Measurements from ENCODE around the gene CEMP1.
A peak's percentile ranks its signal among the peaks of the same experiment; 100 is the strongest.

Gene CEMP1

DNA sequence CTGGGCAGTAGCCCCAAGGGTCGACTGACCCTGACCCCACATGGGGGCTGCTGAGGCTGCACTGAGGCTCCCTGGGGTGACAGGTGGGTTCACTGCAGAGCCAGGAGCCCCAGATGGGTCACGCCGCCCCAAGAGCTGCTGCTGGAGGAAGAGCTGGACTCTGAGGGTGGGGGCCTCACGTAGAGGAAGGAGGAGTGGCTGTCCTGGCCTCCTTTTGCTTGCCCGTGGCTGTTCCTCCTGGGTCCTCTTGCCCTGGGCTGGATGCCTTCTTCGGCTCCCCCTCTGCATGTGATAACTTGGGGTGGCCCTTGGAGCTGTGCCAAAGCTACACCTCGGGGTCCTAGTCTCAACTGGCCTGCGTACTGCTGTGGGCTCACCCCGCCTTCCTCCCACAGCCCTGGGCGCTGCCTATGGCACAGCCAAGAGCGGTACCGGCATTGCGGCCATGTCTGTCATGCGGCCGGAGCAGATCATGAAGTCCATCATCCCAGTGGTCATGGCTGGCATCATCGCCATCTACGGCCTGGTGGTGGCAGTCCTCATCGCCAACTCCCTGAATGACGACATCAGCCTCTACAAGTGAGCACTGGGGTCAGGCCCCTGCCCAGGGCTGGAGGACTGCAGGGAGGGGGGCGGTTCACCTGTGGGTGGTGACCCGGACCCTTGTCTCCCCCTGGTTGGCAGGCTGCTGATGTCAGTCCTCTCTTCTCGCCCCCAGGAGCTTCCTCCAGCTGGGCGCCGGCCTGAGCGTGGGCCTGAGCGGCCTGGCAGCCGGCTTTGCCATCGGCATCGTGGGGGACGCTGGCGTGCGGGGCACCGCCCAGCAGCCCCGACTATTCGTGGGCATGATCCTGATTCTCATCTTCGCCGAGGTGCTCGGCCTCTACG, 12.1 kb downstream of the CEMP1 start:
- no peak for DNase-seq

DNA sequence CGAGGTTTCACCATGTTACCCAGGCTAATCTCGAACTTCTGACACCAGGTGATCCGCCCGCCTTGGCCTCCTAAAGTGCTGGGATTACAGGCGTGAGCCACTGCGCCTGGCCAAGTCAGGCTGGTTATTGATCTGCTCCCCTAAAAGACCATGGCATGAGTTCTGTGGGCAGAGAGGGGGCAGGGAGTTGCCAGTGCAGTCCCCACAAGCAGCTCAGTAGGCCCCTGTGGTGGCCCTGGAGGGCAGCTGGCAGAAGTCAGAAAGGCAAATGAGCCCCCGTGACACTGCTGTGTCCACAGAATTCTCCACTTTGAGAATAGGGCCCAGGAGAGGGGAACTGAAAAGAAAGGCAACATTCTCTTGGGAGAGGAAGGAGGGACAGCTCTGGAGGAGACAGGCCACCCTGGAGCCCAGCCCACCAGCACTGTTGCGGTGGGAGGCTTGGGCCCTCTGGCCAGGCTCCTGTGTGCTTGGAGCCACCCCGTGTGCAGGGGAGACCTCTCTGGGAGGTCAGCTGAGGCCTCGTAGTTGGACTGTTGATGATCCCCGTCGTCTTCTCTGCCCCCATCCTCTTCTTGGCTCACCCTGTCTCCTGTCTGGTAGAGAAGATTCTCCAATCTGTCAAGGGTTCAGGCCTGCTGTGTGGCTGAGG, 13.1 kb downstream of the CEMP1 start:
- DNase-seq = no peak

DNA sequence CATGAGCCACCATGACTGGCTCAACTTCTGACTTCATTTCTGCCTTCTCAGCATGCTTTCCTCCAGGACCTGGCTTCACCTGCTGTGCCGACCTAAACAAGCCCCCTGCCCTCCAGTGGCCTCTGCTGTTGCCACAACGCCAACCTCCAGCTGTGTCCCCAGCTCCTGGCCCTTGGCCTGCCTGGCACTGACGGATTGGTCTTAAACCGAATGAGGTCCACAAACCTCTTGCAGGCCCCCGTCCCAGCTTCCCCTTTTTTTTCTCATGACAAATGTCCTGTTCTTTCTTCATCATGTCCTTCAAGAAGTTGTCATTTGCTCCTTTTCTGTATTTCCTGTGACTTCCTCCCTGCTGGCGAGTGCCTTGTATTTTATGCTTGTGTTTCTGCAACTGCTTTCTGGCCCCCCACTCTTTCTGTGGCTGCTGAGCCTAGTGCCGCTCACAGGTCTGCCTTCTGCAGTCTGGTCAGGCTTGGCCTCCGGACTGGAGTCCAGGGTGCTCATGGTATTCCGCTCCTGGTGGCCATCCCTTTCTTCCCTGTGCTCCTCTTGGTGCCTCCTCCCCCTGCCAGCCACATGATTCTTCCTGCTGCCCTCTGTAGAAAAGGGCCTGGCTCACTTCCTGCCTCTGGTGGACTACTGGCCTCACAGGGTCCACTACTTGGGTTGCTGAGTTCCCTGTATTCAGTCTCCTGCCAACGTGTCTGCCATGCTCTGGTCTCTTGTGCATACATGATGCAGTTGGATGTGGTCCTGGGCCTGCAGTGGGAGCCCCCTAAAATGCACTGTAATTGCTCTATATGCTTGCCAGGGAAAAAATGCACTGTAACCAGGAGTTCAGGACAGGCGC, 14.6 kb downstream of the CEMP1 start:
- DNase-seq = no peak

DNA sequence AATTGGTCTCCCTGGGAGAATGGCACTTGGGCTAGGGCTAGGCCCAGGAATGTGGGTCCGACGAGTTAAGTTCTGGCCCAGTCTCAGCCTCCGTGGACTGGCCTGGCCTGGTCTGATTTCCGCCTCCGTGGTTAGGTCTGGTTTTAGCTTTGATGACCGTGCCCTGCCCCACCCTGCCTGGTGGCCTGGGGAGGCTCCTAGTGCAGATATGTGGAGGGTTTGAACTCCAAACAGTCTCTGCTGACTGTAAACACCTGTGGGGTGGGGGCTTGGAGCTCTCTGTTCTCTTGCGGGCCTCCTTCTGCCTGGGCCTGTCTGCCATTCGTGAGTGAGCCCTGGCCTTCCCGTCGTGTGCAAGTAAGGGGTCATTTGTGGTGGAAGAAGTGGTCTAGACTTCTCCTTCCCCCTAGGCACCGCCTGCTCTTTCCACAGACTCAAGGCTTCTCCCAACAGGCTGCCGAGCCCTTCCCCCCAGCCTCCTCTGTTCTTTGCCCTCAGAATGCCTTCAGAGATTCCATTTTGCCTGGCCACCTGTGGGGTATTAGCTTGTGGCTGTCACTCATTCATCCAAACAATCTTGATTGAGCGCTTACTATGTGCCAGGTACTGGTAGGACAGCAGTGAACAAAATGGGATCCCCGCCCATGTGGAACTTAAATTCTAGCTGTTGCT, 15.9 kb downstream of the CEMP1 start:
- DNase-seq = no peak

DNA sequence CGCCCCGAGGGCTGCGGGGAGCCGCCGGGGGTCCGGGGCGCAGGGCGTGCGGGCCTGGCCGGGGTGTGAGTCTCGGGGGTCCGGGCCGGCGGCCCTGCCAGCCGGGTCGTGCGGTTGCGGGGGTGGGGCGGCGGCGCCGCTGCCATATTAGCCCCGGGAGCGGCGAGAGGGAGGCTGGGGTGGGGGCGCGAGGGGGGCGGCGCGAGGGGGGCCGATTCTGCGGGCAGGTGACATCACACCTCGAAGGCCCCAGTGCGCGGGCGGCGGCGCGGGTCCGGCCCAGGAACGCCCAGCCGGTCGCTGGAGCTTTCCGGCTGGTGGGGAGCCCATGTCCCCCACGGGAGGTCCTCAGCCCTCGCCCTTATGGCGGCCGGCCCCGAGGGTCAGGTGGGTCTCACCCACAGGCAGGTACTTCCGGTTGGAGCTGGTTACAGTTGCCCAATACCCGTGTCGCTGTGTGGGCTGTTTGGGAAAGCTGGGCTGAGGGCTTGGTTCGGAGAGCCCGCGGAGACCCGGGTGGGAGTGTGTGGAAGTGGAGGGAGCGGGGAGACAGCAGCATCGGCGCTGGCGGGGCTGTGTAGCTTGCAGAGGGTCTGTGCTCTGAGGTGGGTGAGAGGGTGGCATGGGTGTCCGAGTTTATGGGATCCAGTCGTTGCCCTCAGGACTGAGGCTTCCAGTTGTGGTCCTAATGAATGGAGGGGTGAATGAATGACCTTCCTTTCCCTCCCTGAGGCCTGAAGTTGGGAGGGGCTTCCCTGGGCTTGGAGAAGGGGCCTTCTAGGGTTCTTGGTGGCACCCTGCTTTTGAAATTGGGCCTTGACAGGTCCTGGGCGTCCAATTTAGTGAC, 16.7 kb downstream of the CEMP1 start:
- DNase-seq = no peak

DNA sequence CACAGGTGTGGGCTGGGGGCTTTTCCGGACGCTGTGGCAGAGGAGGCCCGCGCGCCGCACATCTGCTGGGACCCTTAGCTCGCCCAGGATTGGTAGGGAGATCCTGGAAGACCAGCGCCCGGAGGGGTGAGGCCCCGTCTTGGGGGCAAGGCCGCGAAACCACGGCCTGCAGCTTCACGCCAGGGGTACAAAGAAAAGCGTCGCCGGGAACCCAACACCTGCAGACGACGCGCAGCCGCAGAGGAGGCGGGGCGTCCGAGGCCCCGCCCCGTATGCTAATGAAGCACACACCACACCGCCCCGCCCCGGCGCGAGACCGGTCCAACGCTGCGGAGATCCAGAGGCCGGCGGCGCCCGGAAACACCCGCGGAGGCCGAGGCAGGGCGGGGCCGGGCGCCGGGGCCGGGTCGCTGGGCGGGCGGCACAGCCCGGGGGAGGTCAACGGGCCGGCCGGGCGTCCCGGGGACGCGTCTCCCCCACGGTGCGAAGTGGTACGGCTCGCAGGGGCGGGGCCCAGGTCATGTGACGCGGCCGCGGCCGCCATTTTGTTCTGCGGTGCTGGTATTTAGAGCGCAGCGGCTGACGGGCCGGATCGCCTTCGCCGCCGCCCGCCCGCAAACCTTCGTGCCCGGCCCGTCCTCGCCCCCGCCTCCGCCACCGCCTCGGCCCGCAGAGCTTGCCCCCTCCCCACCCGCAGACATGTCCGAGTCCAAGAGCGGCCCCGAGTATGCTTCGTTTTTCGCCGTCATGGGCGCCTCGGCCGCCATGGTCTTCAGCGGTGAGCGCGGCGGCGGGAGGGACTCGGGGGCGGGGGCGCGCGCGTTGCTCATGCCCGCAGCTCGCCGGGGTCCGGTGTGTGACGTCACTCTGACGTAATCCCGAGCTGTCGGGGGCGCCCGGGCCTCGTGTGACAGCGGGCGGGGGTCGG, 17.5 kb downstream of the CEMP1 start, which contains the start of gene ATP6V0C:
ATP6V0C (plus strand) TSS at position 548 of the 928 bp plus-strand sequence; CDS start at position 700, 152 bp downstream.
- DNase-seq = peak; percentile 89

DNA sequence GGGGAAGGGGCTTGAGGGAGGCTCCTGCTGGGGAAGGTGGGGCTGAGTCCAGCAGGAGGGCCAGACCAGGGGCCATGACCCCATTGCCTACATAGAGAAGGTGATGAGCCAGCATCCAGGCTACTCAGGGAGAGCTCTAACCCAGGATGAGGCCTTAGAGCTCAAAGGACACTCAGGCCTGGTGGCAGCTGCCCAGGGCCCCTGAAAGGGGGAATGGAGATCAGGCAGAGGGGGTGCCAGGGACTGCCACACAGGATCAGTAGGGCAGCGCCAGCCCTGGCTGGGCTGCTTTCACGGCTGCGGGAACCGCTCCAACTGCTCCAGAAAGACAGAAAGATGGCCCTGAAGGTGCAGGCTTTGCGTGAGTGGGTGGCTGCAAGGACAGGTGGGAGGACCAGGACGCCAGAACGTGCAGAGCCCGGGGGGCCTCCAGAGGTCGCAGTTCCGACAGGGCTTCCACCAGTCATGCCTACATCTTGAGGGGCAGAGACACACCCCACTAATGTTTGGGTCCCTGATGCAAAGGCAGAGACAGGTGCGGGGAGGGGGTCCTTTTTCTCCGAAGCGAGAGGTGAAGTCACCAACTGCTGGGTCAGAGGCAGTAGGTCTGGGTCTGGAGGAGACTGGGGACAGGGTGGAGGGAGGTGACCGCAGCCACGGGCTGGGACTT, 18.3 kb downstream of the CEMP1 start:
- no peak for DNase-seq

DNA sequence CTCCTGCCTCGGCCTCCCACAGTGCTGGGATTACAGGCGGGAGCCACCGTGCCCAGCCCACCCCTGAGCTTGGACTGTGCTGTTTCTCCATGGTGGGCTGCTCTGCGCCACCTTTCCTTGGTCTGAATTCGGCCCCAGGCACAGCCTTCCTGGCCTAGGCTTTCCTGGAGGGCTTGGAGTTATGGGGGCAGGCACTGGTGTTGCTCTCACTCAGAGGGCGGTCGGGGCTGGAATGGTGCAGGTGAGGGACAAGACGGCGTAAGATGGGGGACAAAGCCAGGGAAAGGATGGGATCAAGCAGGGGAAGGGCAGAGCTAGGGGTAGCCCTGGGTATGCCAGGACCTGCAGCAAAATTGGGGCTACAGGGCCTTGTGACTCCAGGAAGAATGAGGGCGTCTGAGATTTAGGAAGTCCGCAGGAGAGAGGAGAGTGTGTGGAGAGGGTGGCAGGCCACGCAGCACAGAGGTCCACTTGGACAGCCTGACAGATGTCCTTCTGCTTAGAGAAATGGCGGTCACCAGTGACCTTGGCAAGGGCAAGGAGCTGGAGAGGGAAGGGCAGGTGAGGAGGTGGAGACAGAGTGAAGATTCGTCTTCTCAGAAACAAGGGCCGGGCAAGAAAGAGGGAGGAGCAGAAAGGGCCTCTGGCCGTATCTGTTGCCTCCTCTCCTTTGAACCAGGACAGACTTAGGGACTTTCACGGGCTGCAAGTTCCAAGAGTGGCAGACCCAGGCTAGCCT, 19.0 kb downstream of the CEMP1 start:
- DNase-seq = no peak

DNA sequence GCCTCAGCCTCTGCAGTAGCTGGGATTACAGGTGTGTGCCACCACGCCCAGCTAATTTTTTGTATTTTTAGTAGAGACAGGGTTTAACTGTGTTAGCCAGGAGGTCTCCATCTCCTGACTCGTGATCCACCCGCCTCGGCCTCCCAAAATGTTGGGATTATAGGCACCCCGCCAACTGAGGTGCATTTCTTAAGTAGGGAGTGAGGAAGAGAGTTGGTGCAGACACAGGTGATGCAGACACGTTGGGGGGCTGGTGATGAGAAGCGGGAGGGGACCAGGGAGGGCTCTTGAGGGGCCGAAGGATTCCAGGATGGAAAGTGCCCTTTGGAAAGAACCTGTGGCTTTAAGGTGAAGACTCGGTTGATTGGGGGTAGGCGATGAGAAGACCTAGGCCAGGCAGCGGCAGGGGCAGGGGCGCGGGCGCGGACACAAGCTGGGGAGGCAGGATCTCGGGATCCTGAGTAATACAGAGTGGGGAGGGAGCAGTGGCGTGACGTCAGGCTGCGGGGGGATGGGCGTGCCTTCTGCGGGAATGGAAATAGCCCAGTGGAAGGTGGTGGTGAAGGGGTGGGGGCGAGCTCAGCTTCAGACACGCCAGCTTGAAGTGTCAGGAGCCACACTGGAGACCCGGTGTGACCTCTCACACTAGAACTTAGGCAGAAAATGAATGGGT, 19.9 kb downstream of the CEMP1 start:
- DNase-seq = no peak

DNA sequence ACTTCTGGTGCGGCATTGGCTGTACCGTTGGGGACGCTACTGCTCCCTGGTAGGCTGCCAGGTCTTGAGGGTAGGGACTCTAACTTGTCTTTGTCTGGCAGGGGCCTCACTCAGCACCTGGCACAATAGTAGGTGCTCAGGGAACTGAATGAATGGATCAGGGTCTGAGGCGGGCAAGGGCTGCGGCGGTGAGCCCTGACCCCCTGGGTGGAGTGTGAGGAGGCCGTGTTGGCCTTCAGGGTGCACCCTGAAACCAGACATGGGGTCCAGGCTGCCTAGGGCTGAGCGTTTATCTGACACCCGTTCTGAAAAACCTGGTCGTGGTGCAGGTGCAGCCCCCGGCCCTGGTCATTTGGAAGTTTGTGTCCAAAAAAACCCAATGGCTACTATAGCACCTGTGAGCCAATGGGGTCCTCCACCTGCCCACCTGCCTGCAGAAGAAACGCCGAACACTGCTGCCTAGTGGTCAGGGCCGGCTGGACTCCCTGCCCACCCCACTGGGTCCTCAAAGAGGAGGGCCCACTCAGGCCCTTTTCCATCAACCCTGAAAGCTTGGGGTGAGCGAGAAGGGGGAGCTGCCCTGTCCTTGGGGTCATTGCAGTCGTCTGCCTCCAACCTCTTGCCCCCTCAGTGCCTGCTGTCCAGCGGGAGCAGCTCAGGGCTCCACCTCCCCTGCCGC, 22.3 kb downstream of the CEMP1 start:
- DNase-seq = no peak

DNA sequence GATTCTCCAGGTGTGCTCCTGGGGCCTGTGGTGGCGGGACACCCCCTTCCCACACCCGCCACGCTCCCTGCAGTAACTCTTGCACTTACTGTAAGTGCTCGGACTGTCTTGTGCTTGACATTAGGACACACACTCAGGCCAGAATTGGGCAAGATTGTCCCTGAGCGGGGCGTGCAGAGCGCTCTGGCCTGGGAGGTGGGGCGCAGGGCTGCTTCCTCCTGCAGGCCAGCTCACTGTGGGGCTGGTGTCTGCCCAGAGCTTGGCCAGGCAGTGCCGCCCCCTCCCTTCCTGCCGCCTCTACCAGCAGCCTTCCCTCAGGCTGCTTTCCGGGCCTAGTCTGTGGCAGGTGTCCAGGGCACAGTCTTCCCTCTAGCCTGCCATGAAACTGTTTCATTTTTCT, 23.5 kb downstream of the CEMP1 start:
- DNase-seq = no peak

DNA sequence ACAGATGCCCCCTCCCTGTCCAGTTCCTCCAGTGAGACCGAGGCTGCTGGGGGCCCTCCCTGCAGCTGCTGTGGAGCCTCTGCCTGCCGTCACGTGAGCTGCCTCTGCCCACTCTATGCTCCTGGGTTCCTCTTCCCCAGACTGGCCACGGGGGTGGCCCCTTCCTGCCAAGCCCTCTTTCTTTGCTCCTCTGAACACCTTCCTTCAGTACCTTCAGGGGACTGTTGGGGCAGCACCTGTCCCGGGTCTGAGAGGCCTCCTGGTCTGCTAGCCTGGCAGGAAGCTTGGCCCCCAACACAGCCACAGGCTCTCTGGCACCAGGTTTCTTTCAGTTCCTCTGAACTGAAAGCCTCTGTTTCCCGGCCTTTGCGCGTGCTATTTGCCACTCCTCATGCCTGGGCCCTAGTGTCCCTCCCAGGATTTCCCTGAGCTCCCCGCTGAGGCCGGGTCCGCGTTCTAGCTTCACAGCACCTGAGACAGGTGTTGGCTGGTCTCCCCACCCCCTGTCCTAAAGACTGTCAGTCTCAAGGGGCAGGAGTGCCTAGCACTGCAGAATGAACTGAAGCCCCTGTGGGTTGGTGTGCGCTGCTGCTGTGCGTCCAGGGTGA, 24.1 kb downstream of the CEMP1 start:
- no peak for DNase-seq

DNA sequence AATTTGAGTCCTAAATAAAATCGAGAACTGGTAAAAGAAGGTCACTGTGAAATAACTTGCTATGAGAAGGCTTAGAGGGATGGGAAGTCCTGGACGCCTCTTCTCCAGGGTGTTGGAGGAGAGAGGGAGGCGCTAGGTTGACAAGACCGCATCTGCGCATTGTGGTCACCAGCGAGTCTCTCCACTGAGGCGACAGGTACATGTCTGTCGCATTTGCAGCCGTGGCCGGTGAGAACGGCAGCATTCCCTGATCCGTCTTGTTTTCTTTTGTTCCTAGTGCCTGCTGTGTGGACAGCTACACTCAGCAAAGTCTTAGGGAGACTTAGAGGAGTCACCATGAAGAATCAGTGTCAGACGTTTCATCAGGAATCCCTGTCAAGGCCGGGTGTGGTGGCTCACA, 25.5 kb downstream of the CEMP1 start:
- DNase-seq = no peak

DNA sequence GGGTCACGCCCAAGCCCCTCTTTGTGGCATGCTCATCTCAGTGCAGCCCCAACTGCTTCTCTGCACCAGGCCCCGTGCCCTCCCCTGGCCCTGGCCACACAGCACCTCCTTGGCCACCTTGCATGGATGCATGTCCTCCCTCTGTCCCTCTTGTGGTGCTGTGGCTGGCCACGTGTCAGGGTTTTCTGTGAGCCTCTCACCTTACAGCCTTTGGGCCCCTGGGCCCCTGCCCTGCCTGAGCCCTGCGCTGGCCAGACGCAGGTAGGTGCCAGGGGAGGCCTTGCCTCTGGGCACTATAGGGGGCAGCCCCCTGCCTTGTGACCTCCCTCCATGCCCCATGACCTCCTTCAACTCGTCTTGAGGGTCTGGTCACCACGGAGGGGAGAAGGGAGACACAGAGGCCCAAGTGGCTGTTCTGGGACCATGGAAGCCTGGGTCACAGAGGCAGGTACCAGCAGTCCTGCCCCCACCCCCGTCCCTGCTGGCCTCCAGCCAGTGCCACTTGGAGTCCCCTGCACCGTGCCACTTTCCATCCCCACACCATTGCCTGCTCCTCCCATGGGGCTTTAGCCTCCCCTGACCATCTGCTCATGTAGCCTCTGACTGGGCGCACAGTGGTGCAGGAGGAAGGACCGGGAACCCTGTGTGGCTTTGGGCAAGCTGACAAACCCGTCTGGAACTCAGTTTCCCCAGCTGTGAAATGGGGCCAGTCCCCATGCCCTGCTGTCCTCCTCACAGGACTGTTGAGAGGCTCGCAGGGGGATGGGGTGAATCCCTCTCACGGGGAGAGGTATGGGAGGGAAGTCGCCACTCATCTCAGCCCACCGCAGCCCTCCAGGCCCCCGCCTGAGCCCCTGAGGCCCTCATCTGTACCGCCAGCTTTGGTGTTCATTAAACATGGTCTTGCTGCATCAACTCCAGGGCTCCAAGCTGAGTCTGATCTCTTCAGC, 29.0 kb downstream of the CEMP1 start:
- no peak for DNase-seq

DNA sequence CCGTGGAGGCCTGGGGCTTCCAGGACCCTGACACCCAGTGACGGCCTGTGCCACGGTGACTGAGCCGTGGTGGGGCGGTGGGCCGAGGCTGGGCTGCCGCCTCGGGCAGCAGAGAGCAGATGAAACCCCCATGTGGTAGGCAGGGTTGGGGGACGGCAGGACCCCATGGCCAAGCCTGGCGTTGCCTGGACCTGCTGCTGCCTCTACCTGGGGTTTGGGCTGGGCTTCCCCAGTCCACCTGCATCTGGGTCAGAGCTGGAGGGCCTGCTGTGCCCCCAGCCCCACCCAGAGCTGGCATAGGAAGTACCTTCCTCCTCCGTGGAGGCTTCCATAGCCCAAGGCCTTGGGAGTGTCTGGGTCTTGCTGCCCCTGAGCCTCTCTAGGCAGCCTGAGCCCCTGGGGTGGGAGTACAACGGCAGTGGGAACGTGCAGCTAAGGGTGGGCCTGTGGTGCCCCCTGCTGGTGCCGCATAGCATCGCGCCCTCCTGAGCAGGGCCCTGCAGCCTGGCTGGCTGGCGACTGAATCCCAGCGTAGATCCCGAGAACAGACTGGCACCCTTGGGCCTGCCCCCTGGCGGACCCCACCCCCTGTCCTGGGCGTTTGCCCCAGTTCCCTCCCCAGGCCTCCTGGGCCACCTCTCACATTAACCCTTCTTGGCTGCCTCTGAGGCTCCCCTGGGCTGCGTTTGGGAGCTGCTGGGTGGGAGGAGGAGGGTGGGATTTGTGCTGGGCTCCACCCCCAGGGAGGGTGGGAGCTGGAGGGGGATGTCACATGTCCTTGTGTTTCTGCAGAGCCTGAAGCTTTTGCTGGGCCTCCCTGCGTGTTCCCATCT, 30.1 kb downstream of the CEMP1 start:
- DNase-seq = peak; percentile 81
